OCI-LY7 (cell line): ENCODE results near the gene RTCA. TPM values are rescaled to one million over a fixed set of nuclear protein-coding genes. Genes with fewer than 3 reads are reported as not detected.

Source experiments
- BruUV-seq: library from RNA; stranded (reverse); fragments of 400-500 nt; replicated peaks from 2 replicates; lab custom pipeline; 2021; lab: Mats Ljungman, UMichigan
- CTCF ChIA-PET: fragments of 300-600 bp; sonication (Branson Sonifier 250); formaldehyde crosslinking; loops from one replicate; lab custom pipeline; 2022; ENCODE audit warnings: antibody characterized with exemption; ENCODE audit not compliant: unreplicated experiment; lab: Charles Lee
- POLR2A ChIA-PET: fragments of 300-600 bp; sonication (Branson Sonifier 250); formaldehyde crosslinking; loops from one replicate; lab custom pipeline; 2022; ENCODE audit warnings: antibody characterized with exemption; lab: Charles Lee
- DNase-seq: peaks from one replicate; pipeline ENCODE4 v3.0.0-alpha.2; 2015; ENCODE audit warnings: low spot score
- H2AFZ ChIP-seq: fragments of 200-600 bp; sonication (generic), shearing (Covaris generic); 2 replicates; pipeline ENCODE4 v1.6.1; 2014; ENCODE audit warnings: mild to moderate bottlenecking, antibody characterized with exemption, low read length, moderate library complexity
- H3K27ac ChIP-seq: fragments of 200-600 bp; sonication (generic); 2 replicates; pipeline ENCODE4 v1.5.1; 2014; ENCODE audit warnings: mixed run types, low read depth, mild to moderate bottlenecking, moderate library complexity, low read length, inconsistent platforms; ENCODE audit not compliant: poor library complexity, severe bottlenecking
- H3K36me3 ChIP-seq: fragments of 200-600 bp; sonication (generic); 2 replicates; pipeline ENCODE4 v1.6.1; 2014; ENCODE audit warnings: mild to moderate bottlenecking, antibody characterized with exemption, low read length, moderate library complexity, mixed read lengths; ENCODE audit not compliant: insufficient read depth
- H3K4me1 ChIP-seq: fragments of 200-600 bp; sonication (generic); 2 replicates; pipeline ENCODE4 v1.5.1; 2014; ENCODE audit warnings: mild to moderate bottlenecking, low read length; ENCODE audit not compliant: insufficient read depth, poor library complexity, severe bottlenecking
- H3K4me2 ChIP-seq: fragments of 200-600 bp; sonication (generic); 2 replicates; pipeline ENCODE4 v1.6.1; 2014; ENCODE audit warnings: mild to moderate bottlenecking, low read length
- H3K4me3 ChIP-seq: fragments of 200-600 bp; sonication (generic); 2 replicates; pipeline ENCODE4 v1.5.1; 2014; ENCODE audit warnings: mild to moderate bottlenecking, low read depth, low read length; ENCODE audit not compliant: poor library complexity, severe bottlenecking
- H3K79me2 ChIP-seq: fragments of 200-600 bp; sonication (generic); 2 replicates; pipeline ENCODE4 v1.6.1; 2016; ENCODE audit warnings: low read depth, mild to moderate bottlenecking, low read length, moderate library complexity, mixed read lengths; ENCODE audit not compliant: insufficient read depth
- H3K9me2 ChIP-seq: fragments of 200-600 bp; sonication (generic); 2 replicates; pipeline ENCODE4 v1.6.1; 2016; ENCODE audit warnings: mild to moderate bottlenecking, low read length, mixed read lengths; ENCODE audit not compliant: insufficient read depth
- H3K9me3 ChIP-seq: fragments of 200-600 bp; sonication (generic); 2 replicates; pipeline ENCODE4 v1.6.1; 2014; ENCODE audit warnings: mild to moderate bottlenecking, mixed run types, low read length, mixed read lengths
- H4K20me1 ChIP-seq: fragments of 200-600 bp; sonication (generic); 2 replicates; pipeline ENCODE4 v1.6.1; 2014; ENCODE audit warnings: mild to moderate bottlenecking, antibody characterized with exemption, low read length, moderate library complexity, mixed read lengths; ENCODE audit not compliant: insufficient read depth
- CTCF ChIP-seq: fragments of 200-600 bp; sonication (generic); conservative IDR thresholded peaks from 2 replicates; pipeline ENCODE4 v1.5.1; 2014; ENCODE audit warnings: mild to moderate bottlenecking, antibody characterized with exemption, low read length, moderate library complexity, mixed read lengths
- EZH2phosphoT487 ChIP-seq: fragments of 200-600 bp; sonication (generic); IDR thresholded peaks from 2 replicates; pipeline ENCODE4 v1.6.1; 2018; ENCODE audit warnings: low read depth, borderline replicate concordance, mild to moderate bottlenecking, mixed run types, antibody characterized with exemption, low read length, moderate library complexity, mixed read lengths
- intact Hi-C: fragments of 100-400 bp; cut with micrococcal nuclease; formaldehyde crosslinking; loops from one replicate; pipeline ENCODE4 v1.10.0; 2022; ENCODE audit not compliant: unreplicated experiment
- total RNA-seq, 2 experiments: library from RNA; depleted of rRNA in 1 of 2; stranded (reverse); fragments of >200 nt in 1 of 2; shearing (Covaris generic) in 1 of 2; gene quantifications; 2 replicates each; pipeline ENCODE4 v1.2.3, GENCODE V29; 2014 to 2022

RTCA gene
- total RNA-seq, 2 experiments from 2014 or later: 25.9 to 42.7 TPM

DNA sequence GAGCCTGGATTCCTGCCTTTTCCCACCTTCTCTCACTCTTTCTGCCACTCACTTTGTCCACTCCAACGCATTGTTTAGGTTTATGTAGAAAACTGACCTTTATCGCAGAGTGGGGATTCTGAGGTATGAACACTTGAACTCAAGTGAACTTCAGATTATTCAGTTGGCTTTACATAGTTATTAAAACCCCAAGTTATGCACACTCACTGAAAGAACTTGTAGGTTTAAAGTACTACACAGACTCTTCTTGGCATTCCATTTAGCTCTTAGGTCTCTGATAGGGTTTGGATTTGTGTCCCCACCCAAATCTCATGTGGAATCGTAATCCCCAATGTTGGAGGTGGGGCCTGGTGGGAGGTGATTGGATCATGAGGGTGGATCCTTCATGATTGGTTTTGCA is 39.9 kb downstream of the RTCA start:
- no peak for DNase-seq
- POLR2A ChIA-PET: no interaction called here
- Histone ChIP-seq H3K9me2 (no peaks in the 10 kb centered on the region), H3K4me2 (no peak overlapping the region), H3K79me2 (no peaks in the 10 kb centered on the region), H2AFZ (no peak overlapping the region), H3K4me3 (no peak overlapping the region), H3K27ac (no peak overlapping the region), H3K4me1 (no peaks in the 10 kb centered on the region), H3K9me3 (0 out of 2 replicates have a peak, but pooled peaks cover 9% of the 10 kb centered on the region), H3K36me3 (no peaks in the 10 kb centered on the region), H4K20me1 (no peaks in the 10 kb centered on the region)
- CTCF ChIA-PET: no interaction called here
- no TSS peak for BruUV-seq
- intact Hi-C loops: no loop called here
- TF ChIP-seq CTCF (no peak), EZH2phosphoT487 (no peak)

DNA sequence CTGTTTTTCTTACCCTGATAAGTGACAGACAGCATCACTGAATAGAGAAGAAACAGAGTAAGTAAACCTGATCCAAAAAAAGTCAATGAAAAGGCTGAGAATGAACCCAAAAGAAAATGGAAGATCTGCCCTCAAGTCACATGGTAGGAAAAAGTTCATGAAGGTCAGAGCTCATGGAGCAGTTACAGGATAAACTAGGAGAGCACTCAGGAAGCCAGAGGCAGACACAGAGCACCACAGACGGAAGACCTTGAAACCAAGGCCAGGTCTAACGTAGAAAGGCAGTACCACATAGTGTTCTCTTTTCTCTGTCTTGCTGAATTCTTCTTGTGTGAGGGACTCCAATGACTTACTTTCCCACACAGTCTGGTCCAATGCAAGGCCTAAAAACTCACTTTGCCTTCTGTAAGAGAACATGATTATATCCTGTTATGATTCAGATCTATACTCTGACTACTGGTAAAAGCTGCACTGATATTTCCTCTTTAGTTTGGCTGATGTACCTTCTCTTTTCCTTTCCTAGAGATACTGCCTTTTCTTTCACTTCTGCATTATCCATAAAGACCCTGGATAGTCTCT is 40.8 kb downstream of the RTCA start:
- Histone ChIP-seq H3K36me3 (no peaks in the 10 kb centered on the region), H3K4me2 (no peak overlapping the region), H3K4me1 (no peaks in the 10 kb centered on the region), H3K79me2 (no peaks in the 10 kb centered on the region), H2AFZ (no peak overlapping the region), H3K4me3 (no peak overlapping the region), H3K9me3 (0 out of 2 replicates have a peak, but pooled peaks cover 9% of the 10 kb centered on the region), H3K9me2 (no peaks in the 10 kb centered on the region), H3K27ac (no peak overlapping the region), H4K20me1 (no peaks in the 10 kb centered on the region)
- TF ChIP-seq EZH2phosphoT487 (no peak), CTCF (no peak)
- BruUV-seq: no TSS peak
- ChIA-PET CTCF (no interaction called here), POLR2A (interaction anchor here (0.6 to 0.7 kb wide), 2 partner anchors 162 to 857 kb away, joined by 3 read pairs; no protein-coding TSS in a partner anchor)
- DNase-seq: no peak
- intact Hi-C loops: no loop called here

DNA sequence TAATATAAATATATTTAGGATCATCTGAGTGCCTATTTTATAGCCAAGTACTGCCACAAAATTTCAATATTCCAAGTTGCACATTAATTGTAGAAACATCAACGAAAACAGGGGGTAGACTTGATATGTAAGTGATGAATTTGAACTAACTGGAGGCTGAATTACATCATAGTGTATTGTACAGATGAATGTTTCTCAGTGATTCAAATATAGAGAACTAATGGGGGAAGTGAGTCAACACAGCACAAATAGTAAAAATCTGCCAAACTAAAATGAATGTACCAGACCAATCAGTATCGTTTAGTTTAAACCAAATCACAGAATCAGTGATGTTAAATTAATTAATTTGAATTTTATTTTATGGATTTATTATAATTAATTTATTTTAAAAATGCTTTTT is 42.8 kb downstream of the RTCA start:
- Histone ChIP-seq H3K4me2 (no peak overlapping the region), H2AFZ (no peak overlapping the region), H4K20me1 (no peaks in the 10 kb centered on the region), H3K27ac (no peak overlapping the region), H3K9me3 (0 out of 2 replicates have a peak, but pooled peaks cover 9% of the 10 kb centered on the region), H3K4me1 (no peaks in the 10 kb centered on the region), H3K79me2 (no peaks in the 10 kb centered on the region), H3K4me3 (no peak overlapping the region), H3K36me3 (no peaks in the 10 kb centered on the region), H3K9me2 (no peaks in the 10 kb centered on the region)
- BruUV-seq: no TSS peak
- DNase-seq: no peak
- POLR2A ChIA-PET: no interaction called here
- intact Hi-C loops: no loop called here
- no peak for TF ChIP-seq EZH2phosphoT487
- CTCF ChIA-PET: no interaction called here
